Measurements from ENCODE around the gene TMEM117. TPM values are rescaled to one million over a fixed set of nuclear protein-coding genes. Genes with fewer than 3 reads are reported as not detected.

The TMEM117 gene
- total and polyA plus RNA-seq, 4 experiments from 2014 or later = 3.0 to 4.7 (median 3.8) TPM

DNA sequence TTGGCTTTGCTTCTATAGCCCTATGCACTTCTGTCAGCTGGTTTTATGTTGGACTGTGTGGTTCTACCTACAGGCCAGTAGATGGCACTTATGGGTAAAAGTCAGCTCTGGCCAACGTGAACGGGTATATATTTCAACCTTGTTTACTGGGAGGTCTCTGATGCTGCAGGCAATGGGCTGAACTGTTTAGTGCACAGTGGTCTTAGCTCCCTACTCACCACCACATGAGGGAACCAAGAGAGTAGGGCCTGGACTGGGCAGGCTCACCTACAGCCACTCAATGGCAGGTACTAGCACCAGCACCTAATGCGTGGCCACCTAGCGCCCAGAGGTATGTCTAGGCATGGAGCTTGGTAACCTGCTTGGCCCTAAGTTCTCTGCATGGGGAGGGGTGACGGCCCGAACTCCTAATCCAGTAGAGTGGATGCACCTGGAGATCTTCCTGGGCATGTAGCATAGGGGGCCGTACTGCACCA is 481.8 kb downstream of the TMEM117 start:
- no peak for DNase-seq
- POLR2A ChIA-PET (ENCODE audit: partially characterized antibody) = no interaction called here
- H3K27me3 ChIP-seq (ENCODE audit: insufficient read depth, low read length) = no peaks in the 10 kb centered on the region
- Mint-ChIP-seq H3K9me3 (peaks cover 0 to 7% (median 1%) of the 10 kb centered on the region in 8 donors), H3K27ac (no peak overlapping the region), H3K4me3 (no peak overlapping the region), H3K27me3 (no peaks in the 10 kb centered on the region), H3K4me1 (peaks cover 0 to 2% (median 0%) of the 10 kb centered on the region in 4 donors), H3K36me3 (no peaks in the 10 kb centered on the region)
- no peak overlapping the region for H3K27ac ChIP-seq (ENCODE audit: low read depth, low read length)
- CTCF ChIA-PET (ENCODE audit: partially characterized antibody) = interaction anchor here (0.9 to 1.6 kb wide), 3 partner anchors 9 to 631 kb away, joined by 3 to 4 read pairs (median 4); no protein-coding TSS in a partner anchor
- intact Hi-C loops (cut with micrococcal nuclease) = loop anchor here (2.0 kb wide), 1 partner anchor 613 kb away; no protein-coding TSS in a partner anchor
- H3K4me3 ChIP-seq (ENCODE audit: low read length in 2 of 2) = no peak overlapping the region
- H3K9me3 ChIP-seq (ENCODE audit: control insufficient read depth in 1 of 2, low read length in 2 of 2) = no peaks in the 10 kb centered on the region
- H3K4me1 ChIP-seq (ENCODE audit: insufficient read depth, low read length) = no peaks in the 10 kb centered on the region
- no peaks in the 10 kb centered on the region for H3K36me3 ChIP-seq (ENCODE audit: insufficient read depth, low read length)

DNA sequence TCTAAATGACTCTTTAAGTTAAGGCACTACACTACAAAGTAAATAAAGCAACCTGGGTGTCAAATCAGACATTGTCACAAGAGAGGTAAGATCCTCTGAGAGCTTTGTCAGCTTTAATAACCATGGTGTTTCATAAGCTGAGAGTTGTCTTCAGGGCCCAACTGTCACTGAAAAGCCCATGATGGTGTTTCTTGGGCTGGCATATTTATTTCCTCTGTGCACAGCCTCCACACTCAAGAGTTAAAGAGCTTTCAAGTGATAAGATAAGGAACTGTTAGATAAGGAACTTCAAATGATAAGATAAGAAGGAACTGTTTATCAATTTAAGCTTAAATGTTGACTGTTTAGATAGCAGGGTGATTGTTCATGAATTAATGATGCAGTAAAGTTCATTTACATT is 495.4 kb downstream of the TMEM117 start:
- Histone ChIP-seq H3K4me3 (ENCODE audit: low read length in 2 of 2) (no peak overlapping the region), H3K27ac (ENCODE audit: low read depth, low read length) (no peak overlapping the region), H3K36me3 (ENCODE audit: insufficient read depth, low read length) (no peaks in the 10 kb centered on the region), H3K4me1 (ENCODE audit: insufficient read depth, low read length) (no peaks in the 10 kb centered on the region), H3K9me3 (ENCODE audit: control insufficient read depth in 1 of 2, low read length in 2 of 2) (no peaks in the 10 kb centered on the region), H3K27me3 (ENCODE audit: insufficient read depth, low read length) (no peaks in the 10 kb centered on the region)
- CTCF ChIA-PET (ENCODE audit: partially characterized antibody) = no interaction called here
- Mint-ChIP-seq H3K27me3 (no peaks in the 10 kb centered on the region), H3K9me3 (peaks cover 0 to 6% (median 3%) of the 10 kb centered on the region in 8 donors), H3K4me1 (no peaks in the 10 kb centered on the region), H3K36me3 (peaks cover 0 to 11% of the 10 kb centered on the region in 2 donors), H3K27ac (no peak overlapping the region), H3K4me3 (no peak overlapping the region)
- intact Hi-C loops (cut with micrococcal nuclease) = no loop called here
- no peak for DNase-seq
- POLR2A ChIA-PET (ENCODE audit: partially characterized antibody) = no interaction called here

DNA sequence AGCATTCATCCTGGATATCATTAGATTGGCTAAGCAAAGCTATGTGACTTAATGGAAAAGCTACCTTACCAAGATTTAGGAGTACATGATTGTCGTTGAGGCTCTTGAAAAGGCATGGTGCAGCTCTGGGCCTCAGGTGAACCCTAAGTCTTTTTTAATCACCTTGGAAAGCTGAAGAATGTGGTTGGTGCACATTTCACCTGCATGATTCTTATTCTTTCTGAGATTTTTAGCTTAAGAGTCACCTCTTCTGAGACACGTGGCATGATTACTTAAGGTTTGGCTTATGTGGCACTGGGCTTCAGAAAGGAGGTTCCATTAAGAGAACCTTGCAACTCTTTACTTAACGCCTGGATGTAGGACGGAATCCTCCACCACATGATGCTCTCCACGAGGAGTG is 498.5 kb downstream of the TMEM117 start:
- Histone ChIP-seq H3K4me3 (ENCODE audit: low read length in 2 of 2) (no peak overlapping the region), H3K27ac (ENCODE audit: low read depth, low read length) (no peak overlapping the region), H3K4me1 (ENCODE audit: insufficient read depth, low read length) (no peaks in the 10 kb centered on the region), H3K36me3 (ENCODE audit: insufficient read depth, low read length) (no peaks in the 10 kb centered on the region), H3K9me3 (ENCODE audit: control insufficient read depth in 1 of 2, low read length in 2 of 2) (no peaks in the 10 kb centered on the region), H3K27me3 (ENCODE audit: insufficient read depth, low read length) (no peaks in the 10 kb centered on the region)
- H3K27me3 Mint-ChIP-seq = no peaks in the 10 kb centered on the region
- H3K4me1 Mint-ChIP-seq = no peaks in the 10 kb centered on the region
- no peak overlapping the region for H3K4me3 Mint-ChIP-seq
- ChIA-PET CTCF (ENCODE audit: partially characterized antibody) (no interaction called here), POLR2A (ENCODE audit: partially characterized antibody) (no interaction called here)
- intact Hi-C loops (cut with micrococcal nuclease) = no loop called here
- H3K36me3 Mint-ChIP-seq = peaks cover 0 to 11% of the 10 kb centered on the region in 2 donors
- H3K9me3 Mint-ChIP-seq = peaks cover 0 to 6% (median 3%) of the 10 kb centered on the region in 8 donors
- DNase-seq = no peak
- H3K27ac Mint-ChIP-seq = no peak overlapping the region

DNA sequence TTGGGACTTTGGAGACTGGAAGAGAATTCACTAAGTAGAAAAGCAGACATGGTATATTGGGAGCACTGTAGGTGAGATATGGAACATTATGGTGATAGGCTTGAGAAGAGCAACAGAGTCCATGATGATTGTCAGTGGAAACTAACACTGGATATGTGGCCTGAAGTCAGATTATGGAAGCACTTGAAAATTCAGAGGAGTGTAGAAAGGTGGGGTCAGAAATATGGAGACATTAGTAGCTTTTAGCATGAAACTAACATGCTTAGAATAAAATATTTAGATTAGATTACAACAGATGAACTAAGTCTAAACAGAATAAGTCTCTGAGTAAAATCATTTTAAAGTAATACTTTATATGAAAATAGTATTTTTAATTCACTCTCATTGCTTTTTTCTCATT is 499.1 kb downstream of the TMEM117 start:
- Histone ChIP-seq H3K9me3 (ENCODE audit: control insufficient read depth in 1 of 2, low read length in 2 of 2) (no peaks in the 10 kb centered on the region), H3K36me3 (ENCODE audit: insufficient read depth, low read length) (no peaks in the 10 kb centered on the region), H3K4me3 (ENCODE audit: low read length in 2 of 2) (no peak overlapping the region), H3K4me1 (ENCODE audit: insufficient read depth, low read length) (no peaks in the 10 kb centered on the region), H3K27me3 (ENCODE audit: insufficient read depth, low read length) (no peaks in the 10 kb centered on the region), H3K27ac (ENCODE audit: low read depth, low read length) (no peak overlapping the region)
- POLR2A ChIA-PET (ENCODE audit: partially characterized antibody) = no interaction called here
- H3K27me3 Mint-ChIP-seq = no peaks in the 10 kb centered on the region
- no peaks in the 10 kb centered on the region for H3K4me1 Mint-ChIP-seq
- peaks cover 0 to 11% of the 10 kb centered on the region in 2 donors for H3K36me3 Mint-ChIP-seq
- H3K27ac Mint-ChIP-seq = no peak overlapping the region
- peaks cover 0 to 6% (median 3%) of the 10 kb centered on the region in 8 donors for H3K9me3 Mint-ChIP-seq
- intact Hi-C loops (cut with micrococcal nuclease) = no loop called here
- CTCF ChIA-PET (ENCODE audit: partially characterized antibody) = no interaction called here
- H3K4me3 Mint-ChIP-seq = no peak overlapping the region
- DNase-seq = no peak

DNA sequence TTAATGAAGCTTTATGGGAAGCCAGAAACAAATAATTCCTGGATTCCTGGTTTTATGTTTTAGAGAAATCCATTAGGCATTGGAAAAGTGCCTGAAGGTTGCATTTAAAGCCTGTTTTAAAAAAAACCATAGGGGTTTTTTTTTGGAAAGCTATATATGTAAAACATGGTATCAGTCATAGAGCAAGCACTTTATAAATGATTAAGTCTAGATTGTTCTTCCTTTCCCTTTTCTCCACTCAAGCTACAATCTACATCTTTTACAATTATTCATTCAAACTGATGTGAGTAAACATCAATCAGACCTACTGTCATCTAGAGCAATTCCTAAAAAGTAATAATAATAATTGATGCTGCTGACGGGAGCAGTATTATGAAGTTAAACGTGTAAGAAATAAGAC is 500.7 kb downstream of the TMEM117 start:
- H3K4me3 Mint-ChIP-seq = no peak overlapping the region
- H3K4me1 Mint-ChIP-seq = no peaks in the 10 kb centered on the region
- Histone ChIP-seq H3K36me3 (ENCODE audit: insufficient read depth, low read length) (no peaks in the 10 kb centered on the region), H3K27ac (ENCODE audit: low read depth, low read length) (no peak overlapping the region), H3K4me1 (ENCODE audit: insufficient read depth, low read length) (no peaks in the 10 kb centered on the region), H3K9me3 (ENCODE audit: control insufficient read depth in 1 of 2, low read length in 2 of 2) (no peaks in the 10 kb centered on the region), H3K4me3 (ENCODE audit: low read length in 2 of 2) (no peak overlapping the region), H3K27me3 (ENCODE audit: insufficient read depth, low read length) (no peaks in the 10 kb centered on the region)
- peaks cover 0 to 6% (median 2%) of the 10 kb centered on the region in 8 donors for H3K9me3 Mint-ChIP-seq
- peaks cover 0 to 7% of the 10 kb centered on the region in 2 donors for H3K36me3 Mint-ChIP-seq
- ChIA-PET POLR2A (ENCODE audit: partially characterized antibody) (no interaction called here), CTCF (ENCODE audit: partially characterized antibody) (no interaction called here)
- H3K27ac Mint-ChIP-seq = no peak overlapping the region
- intact Hi-C loops (cut with micrococcal nuclease) = no loop called here
- no peak for DNase-seq
- H3K27me3 Mint-ChIP-seq = no peaks in the 10 kb centered on the region

DNA sequence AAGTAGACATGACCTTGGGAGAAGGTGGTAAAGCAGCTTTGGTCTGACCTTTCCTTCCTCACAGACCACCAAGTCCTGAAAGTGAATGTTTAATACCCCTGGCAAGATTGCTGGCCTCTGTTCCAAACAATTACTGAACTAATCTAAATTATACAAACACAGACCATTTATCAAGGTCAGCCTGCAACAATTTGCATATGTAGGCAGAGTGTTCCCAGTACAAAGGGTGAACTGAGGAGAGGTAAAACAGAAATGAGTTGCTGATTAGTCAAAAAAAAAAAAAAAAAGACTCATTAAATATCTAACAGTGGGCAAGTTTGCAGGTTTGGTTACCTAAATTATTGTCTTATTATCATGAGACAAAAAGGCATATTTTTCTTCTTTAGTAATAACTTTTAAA is 506.5 kb downstream of the TMEM117 start:
- H3K4me1 Mint-ChIP-seq = no peaks in the 10 kb centered on the region
- H3K27me3 Mint-ChIP-seq = no peaks in the 10 kb centered on the region
- Histone ChIP-seq H3K27ac (ENCODE audit: low read depth, low read length) (no peak overlapping the region), H3K4me3 (ENCODE audit: low read length in 2 of 2) (no peak overlapping the region), H3K4me1 (ENCODE audit: insufficient read depth, low read length) (no peaks in the 10 kb centered on the region), H3K9me3 (ENCODE audit: control insufficient read depth in 1 of 2, low read length in 2 of 2) (no peaks in the 10 kb centered on the region), H3K27me3 (ENCODE audit: insufficient read depth, low read length) (no peaks in the 10 kb centered on the region), H3K36me3 (ENCODE audit: insufficient read depth, low read length) (no peaks in the 10 kb centered on the region)
- H3K36me3 Mint-ChIP-seq = no peaks in the 10 kb centered on the region
- no peaks in the 10 kb centered on the region for H3K9me3 Mint-ChIP-seq
- H3K27ac Mint-ChIP-seq = no peak overlapping the region
- DNase-seq = no peak
- ChIA-PET POLR2A (ENCODE audit: partially characterized antibody) (no interaction called here), CTCF (ENCODE audit: partially characterized antibody) (no interaction called here)
- intact Hi-C loops (cut with micrococcal nuclease) = no loop called here
- no peak overlapping the region for H3K4me3 Mint-ChIP-seq

DNA sequence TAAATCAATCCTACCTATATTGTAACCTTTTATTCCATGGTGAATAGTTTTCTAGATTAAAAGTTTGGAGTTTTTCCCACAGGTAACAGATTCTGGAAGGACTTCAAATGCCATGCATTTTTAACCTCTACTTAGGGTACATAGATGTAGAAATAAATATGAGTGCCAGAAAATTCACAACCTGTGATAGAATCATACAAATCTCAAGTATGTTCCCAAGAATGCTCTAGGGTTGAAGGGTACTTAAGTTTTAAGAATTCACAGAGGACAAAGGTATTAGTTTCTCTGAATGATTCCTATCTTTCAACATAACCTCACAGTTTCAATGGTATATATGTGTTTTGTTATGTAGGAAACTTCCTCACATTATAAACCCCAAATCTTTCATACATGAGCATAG is 511.3 kb downstream of the TMEM117 start:
- POLR2A ChIA-PET (ENCODE audit: partially characterized antibody) = no interaction called here
- peak overlapping the region in 1 of 7 donors; percentile 22 for H3K27ac Mint-ChIP-seq

DNA sequence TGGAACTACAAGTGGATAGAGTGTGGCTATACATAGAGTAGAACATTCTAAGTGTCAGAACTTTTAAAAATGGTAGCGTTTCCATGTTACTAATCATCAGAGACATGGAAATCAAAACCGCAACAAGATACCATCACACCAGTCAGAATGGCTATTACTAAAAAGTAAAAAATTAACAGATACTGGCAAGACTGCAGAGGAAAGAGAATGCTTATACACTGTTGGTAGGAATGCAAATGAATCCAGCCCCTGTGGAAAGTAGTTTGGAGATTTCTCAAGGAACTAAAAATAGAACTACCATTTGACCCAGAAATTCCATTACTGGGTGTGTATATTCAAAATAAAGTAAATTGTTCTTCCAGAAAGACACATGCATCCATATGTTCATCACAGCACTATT is 521.6 kb downstream of the TMEM117 start:
- no peak overlapping the region for H3K27ac ChIP-seq (ENCODE audit: low read depth, low read length)
- CTCF ChIA-PET (ENCODE audit: partially characterized antibody) = no interaction called here
- H3K9me3 ChIP-seq (ENCODE audit: control insufficient read depth in 1 of 2, low read length in 2 of 2) = no peaks in the 10 kb centered on the region
- H3K36me3 ChIP-seq (ENCODE audit: insufficient read depth, low read length) = no peaks in the 10 kb centered on the region
- POLR2A ChIA-PET (ENCODE audit: partially characterized antibody) = no interaction called here
- no peaks in the 10 kb centered on the region for H3K27me3 Mint-ChIP-seq
- no peak overlapping the region for H3K4me3 ChIP-seq (ENCODE audit: low read length in 2 of 2)
- intact Hi-C loops (cut with micrococcal nuclease) = no loop called here
- H3K4me1 ChIP-seq (ENCODE audit: insufficient read depth, low read length) = no peaks in the 10 kb centered on the region
- H3K4me1 Mint-ChIP-seq = no peaks in the 10 kb centered on the region
- H3K4me3 Mint-ChIP-seq = no peak overlapping the region
- no peak overlapping the region for H3K27ac Mint-ChIP-seq
- peaks cover 0 to 3% (median 1%) of the 10 kb centered on the region in 8 donors for H3K9me3 Mint-ChIP-seq
- no peaks in the 10 kb centered on the region for H3K27me3 ChIP-seq (ENCODE audit: insufficient read depth, low read length)
- DNase-seq = no peak
- H3K36me3 Mint-ChIP-seq = peaks cover 3 to 12% of the 10 kb centered on the region in 2 donors

More for the DNA sequence above, 511.3 kb downstream of the TMEM117 start:
- CTCF ChIA-PET (ENCODE audit: partially characterized antibody) = no interaction called here
- Histone ChIP-seq H3K27me3 (ENCODE audit: insufficient read depth, low read length) (no peaks in the 10 kb centered on the region), H3K4me1 (ENCODE audit: insufficient read depth, low read length) (no peaks in the 10 kb centered on the region), H3K4me3 (ENCODE audit: low read length in 2 of 2) (no peak overlapping the region), H3K9me3 (ENCODE audit: control insufficient read depth in 1 of 2, low read length in 2 of 2) (no peaks in the 10 kb centered on the region), H3K27ac (ENCODE audit: low read depth, low read length) (no peak overlapping the region), H3K36me3 (ENCODE audit: insufficient read depth, low read length) (no peaks in the 10 kb centered on the region)
- no peaks in the 10 kb centered on the region for H3K27me3 Mint-ChIP-seq
- no peaks in the 10 kb centered on the region for H3K4me1 Mint-ChIP-seq
- H3K4me3 Mint-ChIP-seq = no peak overlapping the region
- peaks cover 0 to 3% (median 0%) of the 10 kb centered on the region in 8 donors for H3K9me3 Mint-ChIP-seq
- intact Hi-C loops (cut with micrococcal nuclease) = no loop called here
- DNase-seq = no peak
- H3K36me3 Mint-ChIP-seq = peaks cover 0 to 2% of the 10 kb centered on the region in 2 donors
